ENCODE data around the gene GKAP1. TPM values are rescaled to one million over a fixed set of nuclear protein-coding genes. Genes with fewer than 3 reads are reported as not detected.

GKAP1 gene
- total and polyA plus RNA-seq, 2 donors (not counting 3 experiments of a cell fraction or from before 2014, with no cell fraction given) = 1.3 to 2.5 TPM

GRCh38 chr9:83701769-83702168 is 115.8 kb downstream of the GKAP1 start:
- no peaks in the 10 kb centered on the region for H3K9me3 ChIP-seq (replicated peaks; ENCODE audit: control insufficient read depth, insufficient read depth, low read length)
- H3K4me2 ChIP-seq (ENCODE audit: insufficient read depth, low read length) = peak overlapping the region; percentile 46
- H4K20me1 ChIP-seq (replicated peaks; ENCODE audit: control insufficient read depth, extremely low read depth, insufficient read depth, low read length) = peaks cover 23% of the 10 kb centered on the region
- no peaks in the 10 kb centered on the region for H3K36me3 ChIP-seq (ENCODE audit: control insufficient read depth in 2 of 2, extremely low read depth in 1 of 2, insufficient read depth in 2 of 2, low read length in 2 of 2)
- H3K4me1 ChIP-seq (ENCODE audit: control insufficient read depth, extremely low read depth, insufficient read depth, low read length) = peaks cover 44% of the 10 kb centered on the region
- dilution Hi-C loops (cut with MboI; ENCODE audit: extremely low pct_ligation_motif_present, low sequenced_read_pairs) (no loop called here), intact Hi-C loops (cut with micrococcal nuclease) (loop anchor here (1.0 kb wide), 1 partner anchor 35 kb away; no protein-coding TSS in a partner anchor)
- peak overlapping the region; percentile 57 for H3K27ac ChIP-seq (ENCODE audit: insufficient read depth, low read depth, low read length)
- peak overlapping the region; percentile 14 for H3K9ac ChIP-seq (replicated peaks; ENCODE audit: extremely low read depth, insufficient read depth, low read length)
- ChIA-PET POLR2A (no interaction called here), CTCF (no interaction called here)
- peak overlapping the region in 1 of 3 experiments; percentile 22 for H3K4me3 ChIP-seq (replicated peaks in 1 of 3; ENCODE audit: insufficient read depth in 1 of 3, low read depth in 1 of 3, low read length in 3 of 3)
- H3K79me2 ChIP-seq (ENCODE audit: control insufficient read depth, insufficient read depth, low read length) = peaks cover 100% of the 10 kb centered on the region
- DNase-seq (ENCODE audit: low read depth, low spot score) (peak; percentile 88), FAIRE-seq (peak; percentile 21)
- H3K9me1 ChIP-seq (replicated peaks; ENCODE audit: control insufficient read depth, extremely low read depth, insufficient read depth, low read length) = no peaks in the 10 kb centered on the region
- TF ChIP-seq MYC (IDR thresholded peaks at IDR 0.05; ENCODE audit: low read depth, low read length) (no peak), POLR2AphosphoS5 (IDR thresholded peaks at IDR 0.05; ENCODE audit: insufficient read depth, low read depth, low read length) (no peak), MAX (IDR thresholded peaks at IDR 0.05; ENCODE audit: insufficient read depth, insufficient read length) (peak; percentile 69), JUN (IDR thresholded peaks at IDR 0.05; ENCODE audit: borderline replicate concordance, insufficient read depth, insufficient read length, low read depth) (peak; percentile 33)
- no TSS peak for BruUV-seq (replicated peaks)
- H2AFZ ChIP-seq (ENCODE audit: low read depth, low read length) = no peak overlapping the region
- no peaks in the 10 kb centered on the region for H3K27me3 ChIP-seq (ENCODE audit: control insufficient read depth in 2 of 2, insufficient read depth in 2 of 2, low read length in 2 of 2)

- ChIA-PET POLR2A (no interaction called here), CTCF (no interaction called here)
- H3K4me1 ChIP-seq (ENCODE audit: control insufficient read depth, extremely low read depth, insufficient read depth, low read length) = peaks cover 43% of the 10 kb centered on the region
- peak overlapping the region; percentile 57 for H3K27ac ChIP-seq (ENCODE audit: insufficient read depth, low read depth, low read length)
- no peaks in the 10 kb centered on the region for H3K36me3 ChIP-seq (ENCODE audit: control insufficient read depth in 2 of 2, extremely low read depth in 1 of 2, insufficient read depth in 2 of 2, low read length in 2 of 2)
- peak overlapping the region; percentile 14 for H3K9ac ChIP-seq (replicated peaks; ENCODE audit: extremely low read depth, insufficient read depth, low read length)
- BruUV-seq (replicated peaks) = no TSS peak
- no peak for FAIRE-seq
- peaks cover 25% of the 10 kb centered on the region for H4K20me1 ChIP-seq (replicated peaks; ENCODE audit: control insufficient read depth, extremely low read depth, insufficient read depth, low read length)
- no peak overlapping the region for H3K4me3 ChIP-seq (replicated peaks in 1 of 3; ENCODE audit: insufficient read depth in 1 of 3, low read depth in 1 of 3, low read length in 3 of 3)
- TF ChIP-seq MAX (IDR thresholded peaks at IDR 0.05; ENCODE audit: insufficient read depth, insufficient read length) (no peak), CTCF (IDR thresholded peaks at IDR 0.05; ENCODE audit: extremely low read depth in 1 of 2, insufficient read depth in 1 of 2, low read depth in 1 of 2, low read length in 2 of 2) (no peak), EZH2 (IDR thresholded peaks at IDR 0.05; ENCODE audit: borderline replicate concordance, low read depth, low read length, severe bottlenecking) (no peak), POLR2A (IDR thresholded peaks at IDR 0.05; ENCODE audit: low read depth, low read length) (no peak), MYC (IDR thresholded peaks at IDR 0.05; ENCODE audit: low read depth, low read length) (no peak), FOS (IDR thresholded peaks at IDR 0.05; ENCODE audit: borderline replicate concordance, insufficient read depth, low read length) (no peak), GATA2 (IDR thresholded peaks at IDR 0.05; ENCODE audit: insufficient read depth, insufficient read length, low read depth, low read length) (no peak)
- DNase-seq (ENCODE audit: low read depth, low spot score) = no peak
- intact Hi-C loops (cut with micrococcal nuclease) = loop anchor here (1.0 kb wide), 1 partner anchor 35 kb away; no protein-coding TSS in a partner anchor
- no peaks in the 10 kb centered on the region for H3K9me3 ChIP-seq (replicated peaks; ENCODE audit: control insufficient read depth, insufficient read depth, low read length)
- no peaks in the 10 kb centered on the region for H3K9me1 ChIP-seq (replicated peaks; ENCODE audit: control insufficient read depth, extremely low read depth, insufficient read depth, low read length)
- no peaks in the 10 kb centered on the region for H3K27me3 ChIP-seq (ENCODE audit: control insufficient read depth in 2 of 2, insufficient read depth in 2 of 2, low read length in 2 of 2)
- H3K79me2 ChIP-seq (ENCODE audit: control insufficient read depth, insufficient read depth, low read length) = peaks cover 100% of the 10 kb centered on the region
- H2AFZ ChIP-seq (ENCODE audit: low read depth, low read length) = no peak overlapping the region
- H3K4me2 ChIP-seq (ENCODE audit: insufficient read depth, low read length) = peak overlapping the region; percentile 46
- dilution Hi-C loops (cut with MboI; ENCODE audit: extremely low pct_ligation_motif_present, low sequenced_read_pairs) = no loop called here
Observed at GRCh38 chr9:83701286-83701685, 116.3 kb downstream of the GKAP1 start.
